Right hindlimb (tissue), 1 donor: ENCODE data around the gene SHANK3.

Source experiments
- DNase-seq: peaks from one replicate; pipeline ENCODE4 v3.0.0-alpha.2; 2018

SHANK3 gene

DNA sequence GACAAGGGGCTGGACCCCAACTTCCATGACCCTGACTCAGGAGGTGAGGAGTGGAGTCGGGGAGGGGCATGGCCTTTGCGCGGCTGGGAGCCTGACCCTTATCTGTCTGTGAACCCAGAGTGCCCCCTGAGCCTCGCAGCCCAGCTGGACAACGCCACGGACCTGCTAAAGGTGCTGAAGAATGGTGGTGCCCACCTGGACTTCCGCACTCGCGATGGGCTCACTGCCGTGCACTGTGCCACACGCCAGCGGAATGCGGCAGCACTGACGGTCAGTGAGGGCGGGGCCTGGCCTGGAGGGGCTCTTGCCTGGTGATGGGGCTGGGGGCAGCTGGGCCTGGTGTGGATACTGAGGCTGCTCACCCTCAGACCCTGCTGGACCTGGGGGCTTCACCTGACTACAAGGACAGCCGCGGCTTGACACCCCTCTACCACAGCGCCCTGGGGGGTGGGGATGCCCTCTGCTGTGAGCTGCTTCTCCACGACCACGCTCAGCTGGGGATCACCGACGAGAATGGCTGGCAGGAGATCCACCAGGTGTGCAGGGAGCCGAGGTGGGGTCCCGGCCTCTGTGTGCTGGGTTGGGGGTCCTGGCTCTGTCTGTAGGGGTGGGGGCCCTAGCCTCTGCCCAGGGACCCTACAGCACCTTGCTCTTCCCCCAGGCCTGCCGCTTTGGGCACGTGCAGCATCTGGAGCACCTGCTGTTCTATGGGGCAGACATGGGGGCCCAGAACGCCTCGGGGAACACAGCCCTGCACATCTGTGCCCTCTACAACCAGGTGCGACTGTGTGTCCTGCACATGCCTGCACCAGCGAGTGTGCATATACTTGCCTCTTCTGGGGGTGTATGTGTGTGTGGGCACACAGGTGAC lies 6.3 kb downstream of the SHANK3 start:
- no peak for DNase-seq

DNA sequence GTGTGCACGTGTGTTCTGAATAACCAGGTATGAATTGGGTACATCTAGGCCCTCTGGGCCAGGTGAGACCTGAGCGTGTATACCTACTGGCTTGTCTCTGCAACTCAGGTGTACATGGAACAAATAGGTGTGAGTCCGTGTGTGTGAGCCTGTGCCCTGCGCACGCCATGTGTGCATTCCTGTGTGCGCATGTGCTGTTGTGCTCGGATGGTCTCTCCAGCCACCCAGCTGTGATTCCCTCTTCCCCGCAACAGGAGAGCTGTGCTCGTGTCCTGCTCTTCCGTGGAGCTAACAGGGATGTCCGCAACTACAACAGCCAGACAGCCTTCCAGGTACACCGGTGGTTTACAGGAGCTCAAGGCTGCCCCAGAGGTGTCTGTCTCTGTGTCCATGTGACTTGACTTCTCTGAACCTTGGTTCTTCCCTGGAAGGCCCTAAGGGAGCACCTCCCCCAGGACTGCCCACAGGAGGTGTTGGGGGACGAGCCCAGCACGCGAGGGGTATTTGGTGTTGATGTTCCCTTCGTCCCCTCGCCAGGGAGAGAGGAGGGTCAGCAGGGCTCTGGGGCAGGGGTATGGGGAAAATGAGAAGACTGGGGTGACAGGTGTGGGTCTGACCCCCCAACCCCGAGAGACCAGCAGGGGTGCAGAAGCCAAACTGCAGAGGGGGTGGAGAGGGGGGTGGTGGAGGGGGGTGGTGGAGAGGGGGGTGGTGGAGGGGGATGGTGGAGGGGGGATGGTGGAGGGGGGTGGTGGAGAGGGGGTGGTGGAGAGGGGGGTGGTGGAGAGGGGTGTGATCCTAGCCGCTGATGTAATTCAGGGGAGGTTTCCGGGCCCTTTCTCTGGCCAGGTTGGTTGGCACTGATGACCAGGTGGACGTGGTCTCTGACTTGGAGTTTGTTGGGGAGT lies 10.7 kb downstream of the SHANK3 start:
- DNase-seq = no peak

DNA sequence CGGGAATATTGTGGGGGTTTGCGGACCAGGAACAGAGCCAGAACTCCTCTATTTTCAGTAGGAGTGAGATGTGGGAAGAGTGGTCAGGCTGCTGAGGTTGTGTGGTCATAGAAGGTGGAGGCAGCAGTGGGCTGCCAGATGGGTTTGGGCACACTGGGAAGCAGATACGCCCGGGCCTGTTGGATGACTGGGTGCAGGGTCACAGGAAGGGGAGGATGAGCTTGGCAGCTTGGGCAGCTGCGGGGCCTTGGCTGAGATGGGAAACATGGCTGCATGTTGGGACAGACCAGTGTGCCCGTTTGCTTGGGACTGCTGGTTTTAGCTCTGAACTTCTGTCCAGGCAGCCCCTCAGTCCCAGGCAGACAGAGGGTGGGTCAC lies 11.4 kb downstream of the SHANK3 start:
- DNase-seq = no peak

DNA sequence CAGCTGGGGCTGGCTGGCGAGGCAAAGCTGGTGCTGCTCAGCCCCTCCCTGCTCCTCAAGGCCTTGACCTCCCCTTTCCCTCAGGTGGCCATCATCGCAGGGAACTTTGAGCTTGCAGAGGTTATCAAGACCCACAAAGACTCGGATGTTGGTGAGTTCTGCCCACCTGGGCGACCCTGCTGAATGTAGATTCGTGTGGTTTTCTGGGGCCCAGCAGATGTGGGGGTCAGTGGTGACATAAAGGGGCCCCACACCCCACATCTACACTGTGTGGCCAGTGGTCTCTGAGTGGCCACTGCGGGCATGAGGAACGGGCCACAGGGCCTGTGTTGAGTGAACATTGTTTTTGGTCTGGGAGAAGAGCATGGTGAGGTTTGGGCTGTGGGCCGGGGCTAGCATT lies 11.9 kb downstream of the SHANK3 start:
- no peak for DNase-seq

DNA sequence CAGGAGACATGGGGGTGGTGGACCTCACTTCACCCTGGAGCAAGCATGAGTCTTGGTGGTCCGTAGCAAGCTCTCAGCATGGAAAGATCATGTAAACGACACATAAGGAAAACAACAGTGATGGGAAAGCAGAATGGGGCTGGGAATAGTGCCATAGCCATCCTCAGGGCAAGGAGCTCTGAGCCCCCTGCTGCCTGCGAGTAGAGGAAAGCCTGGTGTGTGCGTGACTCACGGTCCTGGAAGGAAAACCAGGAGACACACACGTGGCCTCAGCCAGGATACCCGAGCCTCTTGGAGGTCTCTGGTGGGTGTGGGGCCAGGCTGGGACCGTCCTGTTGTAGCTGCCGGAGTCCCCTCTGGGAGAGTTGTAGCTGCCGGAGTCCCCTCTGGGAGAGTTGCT lies 12.4 kb downstream of the SHANK3 start:
- DNase-seq = no peak

DNA sequence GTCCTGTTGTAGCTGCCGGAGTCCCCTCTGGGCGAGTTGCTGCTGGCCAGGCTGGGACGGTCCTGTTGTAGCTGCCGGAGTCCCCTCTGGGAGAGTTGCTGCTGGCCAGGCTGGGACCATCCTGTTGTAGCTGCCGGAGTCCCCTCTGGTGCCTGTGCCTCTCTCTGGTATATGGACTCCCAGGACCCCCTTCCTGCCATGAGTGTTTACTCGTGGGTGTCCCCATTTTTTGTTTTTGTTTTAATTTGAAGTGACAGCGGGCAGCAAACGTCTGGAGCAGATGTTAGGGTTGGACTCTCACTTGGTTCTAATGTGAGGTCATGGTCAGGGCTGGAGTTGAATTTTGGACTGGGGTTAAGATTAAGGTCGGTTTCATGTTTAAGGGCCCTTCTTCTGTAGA lies 14.2 kb downstream of the SHANK3 start:
- no peak for DNase-seq

DNA sequence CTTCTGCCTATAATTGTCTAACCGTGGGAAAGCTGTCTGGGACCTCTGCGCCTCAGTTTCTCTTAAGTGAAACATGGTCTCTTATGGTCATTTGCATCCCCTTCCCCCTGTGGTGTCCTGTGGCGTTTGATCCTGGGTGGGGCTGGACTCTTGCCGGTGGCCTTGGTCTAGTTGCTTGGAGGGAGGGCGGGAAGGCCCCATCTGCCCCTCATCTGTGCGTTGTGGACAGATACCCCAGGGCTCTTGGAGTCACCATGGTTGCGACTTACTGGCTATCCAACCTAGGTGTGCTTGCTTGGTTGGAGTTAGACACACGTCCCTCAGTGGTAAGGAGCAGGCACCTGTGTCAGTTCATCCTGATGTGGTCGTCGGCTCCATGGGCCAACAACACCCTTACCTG lies 15.2 kb downstream of the SHANK3 start:
- DNase-seq = no peak

DNA sequence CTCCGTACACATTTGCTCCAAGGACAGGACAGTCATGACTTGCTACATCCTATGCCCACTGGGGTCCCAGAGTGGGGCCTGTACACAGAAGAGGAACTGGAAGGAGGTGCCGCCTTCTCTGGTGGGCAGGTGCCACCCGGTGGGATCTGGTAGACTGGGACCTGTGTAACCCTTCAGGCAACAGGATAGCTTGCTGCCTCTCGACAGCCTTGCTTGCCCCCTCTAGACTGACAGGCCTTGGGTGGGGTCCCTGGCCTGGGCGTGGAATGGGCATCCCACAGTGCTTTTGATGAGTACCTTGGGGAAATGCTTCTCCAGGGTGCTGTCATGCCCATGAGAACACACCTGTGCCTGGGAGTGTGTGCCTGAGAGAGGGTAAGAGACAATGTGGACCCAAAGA lies 15.8 kb downstream of the SHANK3 start:
- no peak for DNase-seq

DNA sequence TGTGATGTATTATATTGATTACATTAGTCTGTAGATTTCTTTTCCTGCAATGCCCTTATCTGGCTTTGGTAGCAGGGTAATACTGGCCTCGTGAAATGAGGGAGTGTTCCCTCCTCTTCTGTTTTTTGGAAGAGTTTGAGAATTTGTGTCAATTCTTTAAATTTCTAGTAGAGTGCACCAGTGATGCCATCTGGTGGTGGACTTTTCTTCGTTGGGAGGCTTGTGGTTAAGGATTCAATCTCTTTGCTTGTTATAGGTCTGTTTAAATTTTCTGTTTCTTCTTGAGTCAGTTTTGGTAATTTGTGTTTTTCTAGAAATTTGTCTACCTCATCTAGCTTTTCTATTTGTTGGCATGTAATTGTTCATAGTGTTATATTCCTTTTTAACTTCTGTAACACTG lies 18.9 kb downstream of the SHANK3 start:
- DNase-seq = peak; percentile 13

DNA sequence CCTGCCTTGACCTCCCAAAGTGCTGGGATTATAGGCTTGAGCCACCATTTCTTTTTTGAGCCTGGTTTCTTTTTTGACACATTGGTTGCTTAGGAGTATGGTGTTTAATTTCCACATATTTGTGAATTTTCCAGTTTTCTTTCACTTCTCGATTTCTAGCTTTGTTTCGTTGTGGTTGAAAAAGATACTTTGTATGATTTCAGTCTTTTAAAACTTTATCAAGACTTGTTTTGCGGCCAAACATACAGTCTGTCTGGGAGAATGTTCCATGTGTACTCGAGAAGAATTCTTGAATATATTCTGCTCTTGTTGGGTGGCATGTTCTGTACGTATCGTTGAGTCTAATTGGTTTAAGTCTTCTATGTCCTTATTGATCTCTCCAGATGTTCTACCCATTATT lies 20.8 kb downstream of the SHANK3 start:
- DNase-seq = no peak

DNA sequence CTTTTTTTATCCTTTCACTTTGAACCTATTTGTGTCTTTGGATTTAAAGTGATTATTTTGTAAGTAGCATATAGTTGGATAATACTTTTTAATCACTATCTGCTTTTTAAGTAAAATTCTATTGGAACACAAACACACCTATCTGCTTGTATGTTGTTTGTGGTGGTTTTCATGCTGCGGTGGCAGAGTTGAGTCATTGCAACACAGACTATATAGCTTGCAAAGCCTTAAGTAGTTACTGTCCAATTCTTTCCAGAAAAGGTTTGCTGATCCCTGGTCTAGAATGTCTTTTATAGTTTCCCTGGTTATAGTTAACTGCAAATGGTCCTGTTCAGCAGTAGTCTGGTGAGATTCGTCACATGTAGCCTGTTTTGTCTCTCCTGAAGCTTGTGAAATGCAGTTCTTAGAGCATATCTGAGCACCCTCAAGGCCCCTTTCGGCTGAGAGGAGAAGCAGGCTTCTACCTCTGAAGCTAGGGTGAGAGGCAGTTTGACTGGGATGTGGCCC lies 21.5 kb downstream of the SHANK3 start:
- DNase-seq = no peak

DNA sequence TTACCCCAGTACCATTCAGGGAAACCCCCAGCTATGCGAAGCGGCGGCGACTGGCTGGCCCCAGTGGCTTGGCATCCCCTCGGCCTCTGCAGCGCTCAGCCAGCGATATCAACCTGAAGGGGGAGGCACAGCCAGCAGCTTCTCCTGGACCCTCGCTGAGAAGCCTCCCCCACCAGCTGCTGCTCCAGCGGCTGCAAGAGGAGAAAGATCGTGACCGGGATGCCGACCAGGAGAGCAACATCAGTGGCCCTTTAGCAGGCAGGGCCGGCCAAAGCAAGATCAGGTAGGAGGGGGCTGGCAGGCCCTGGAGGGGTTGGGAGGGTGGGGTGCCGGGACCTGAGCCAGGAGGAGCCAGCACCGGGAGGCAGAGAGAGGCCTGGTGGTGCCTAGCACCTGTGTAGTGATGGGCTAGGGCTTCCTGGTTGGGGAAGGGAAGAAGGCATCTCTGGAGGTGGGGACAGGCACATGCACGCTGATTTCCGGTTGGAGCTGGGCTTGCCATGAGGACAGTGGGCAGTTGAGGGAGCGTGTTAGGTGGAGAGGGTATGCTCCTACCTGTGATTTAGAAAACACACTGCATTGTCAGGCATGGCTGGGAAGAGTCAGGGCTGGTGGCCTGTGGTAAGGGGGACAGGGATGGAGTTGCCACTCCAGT lies 22.3 kb downstream of the SHANK3 start:
- DNase-seq = peak; percentile 15

DNA sequence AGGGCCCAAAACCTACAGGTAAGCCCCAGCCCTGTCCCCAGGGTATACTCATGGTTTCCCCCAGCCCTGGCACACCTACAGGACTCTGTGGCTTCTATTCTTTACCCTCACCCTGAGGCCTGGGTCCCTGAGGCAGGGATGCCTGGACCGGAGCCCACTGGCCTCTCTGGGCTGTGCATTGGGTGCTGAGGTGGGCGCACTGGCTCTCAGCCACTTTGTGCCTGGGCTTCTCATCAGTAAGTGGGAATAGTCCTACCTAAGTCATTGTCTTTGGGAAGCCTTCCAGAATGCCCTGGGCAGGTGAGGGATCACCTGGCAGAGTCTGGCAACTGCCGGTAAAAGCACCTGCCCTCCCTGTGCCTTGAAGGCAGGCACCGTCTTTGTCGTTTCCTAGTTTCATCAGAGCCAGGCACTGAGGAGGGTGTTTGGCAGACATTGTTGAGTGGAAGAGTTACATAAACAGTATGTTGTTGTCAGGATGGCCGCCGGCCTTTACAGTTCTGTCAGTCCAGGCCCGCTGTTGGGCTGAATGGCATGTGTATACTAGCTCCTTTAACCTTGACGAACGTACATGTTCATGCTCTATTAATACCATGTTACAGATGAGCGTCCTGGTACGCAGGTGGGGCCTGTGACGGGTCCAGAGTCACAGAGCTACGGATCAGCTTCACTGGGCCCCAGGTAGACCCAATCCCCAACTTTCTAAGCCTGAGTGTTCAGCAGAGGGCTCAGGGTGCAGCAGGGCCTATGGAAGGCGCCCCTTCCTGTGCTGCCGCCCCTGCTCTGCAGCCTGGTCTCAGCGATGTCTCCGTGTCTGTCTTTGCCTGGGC lies 23.0 kb downstream of the SHANK3 start:
- peak; percentile 13 for DNase-seq

DNA sequence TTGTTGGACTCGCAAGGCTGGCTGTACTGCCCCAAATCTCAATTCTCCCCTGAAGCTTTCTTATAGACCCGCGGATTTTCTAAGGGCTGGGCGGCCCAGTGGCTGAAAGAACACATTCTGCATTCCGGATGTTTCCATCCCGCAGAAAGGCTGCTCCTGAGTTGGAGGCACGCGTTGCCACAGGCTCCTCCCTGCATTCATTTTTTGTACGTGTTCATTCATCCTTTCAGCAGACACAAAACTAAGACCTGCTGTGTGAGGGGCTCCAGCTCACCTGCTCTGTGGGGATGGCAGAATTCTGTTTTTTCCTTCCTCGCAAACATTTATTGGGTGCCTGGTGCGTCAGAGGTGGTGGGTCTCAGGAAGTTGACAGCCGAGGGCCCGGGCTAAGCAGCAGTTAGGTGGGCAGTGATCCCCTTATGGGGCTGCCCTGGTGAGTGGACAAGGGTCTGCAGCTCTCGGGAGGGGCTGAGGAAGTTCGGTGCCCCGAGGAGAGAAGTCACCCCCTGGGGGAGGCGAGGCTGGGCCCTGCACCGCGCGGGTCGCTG lies 23.7 kb downstream of the SHANK3 start:
- DNase-seq = no peak

DNA sequence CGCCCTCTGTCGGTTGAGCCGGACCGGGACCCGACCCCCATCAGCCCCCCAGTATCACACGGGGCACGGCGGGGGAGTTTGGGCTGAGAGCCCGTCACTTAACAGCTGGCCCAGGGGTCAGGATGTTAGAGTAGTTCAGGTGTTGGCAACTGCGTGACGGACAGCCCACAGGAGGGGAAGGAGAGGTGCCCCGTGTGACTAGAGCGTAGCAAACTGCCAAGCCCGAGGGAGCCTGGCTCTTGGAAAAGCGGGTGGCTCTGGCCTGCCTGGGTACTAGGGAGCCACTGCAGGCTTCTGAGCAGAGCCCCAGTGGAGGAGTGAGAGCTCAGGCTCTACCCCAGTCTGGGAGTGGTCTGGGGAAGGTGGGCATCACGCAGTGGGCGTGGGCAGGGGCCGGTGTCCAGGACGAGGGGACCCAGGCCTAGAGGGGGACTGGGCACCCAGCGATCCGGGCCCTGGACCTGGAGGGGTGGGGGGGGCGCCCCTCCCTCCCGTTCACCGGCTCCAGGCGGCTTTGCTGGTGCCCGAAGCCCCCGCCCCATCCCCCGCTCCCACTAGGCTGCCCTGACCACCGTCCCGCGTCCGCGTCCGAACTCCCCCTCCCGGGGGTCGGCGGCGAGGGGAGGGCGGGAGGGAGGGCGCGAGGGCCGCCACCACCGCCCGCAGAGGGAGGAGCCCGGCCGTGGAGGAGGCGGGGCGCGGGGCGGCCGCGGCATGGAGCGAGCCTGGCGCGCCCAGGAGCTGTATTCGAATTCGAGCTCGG lies 24.4 kb downstream of the SHANK3 start:
- peak; percentile 47 for DNase-seq

DNA sequence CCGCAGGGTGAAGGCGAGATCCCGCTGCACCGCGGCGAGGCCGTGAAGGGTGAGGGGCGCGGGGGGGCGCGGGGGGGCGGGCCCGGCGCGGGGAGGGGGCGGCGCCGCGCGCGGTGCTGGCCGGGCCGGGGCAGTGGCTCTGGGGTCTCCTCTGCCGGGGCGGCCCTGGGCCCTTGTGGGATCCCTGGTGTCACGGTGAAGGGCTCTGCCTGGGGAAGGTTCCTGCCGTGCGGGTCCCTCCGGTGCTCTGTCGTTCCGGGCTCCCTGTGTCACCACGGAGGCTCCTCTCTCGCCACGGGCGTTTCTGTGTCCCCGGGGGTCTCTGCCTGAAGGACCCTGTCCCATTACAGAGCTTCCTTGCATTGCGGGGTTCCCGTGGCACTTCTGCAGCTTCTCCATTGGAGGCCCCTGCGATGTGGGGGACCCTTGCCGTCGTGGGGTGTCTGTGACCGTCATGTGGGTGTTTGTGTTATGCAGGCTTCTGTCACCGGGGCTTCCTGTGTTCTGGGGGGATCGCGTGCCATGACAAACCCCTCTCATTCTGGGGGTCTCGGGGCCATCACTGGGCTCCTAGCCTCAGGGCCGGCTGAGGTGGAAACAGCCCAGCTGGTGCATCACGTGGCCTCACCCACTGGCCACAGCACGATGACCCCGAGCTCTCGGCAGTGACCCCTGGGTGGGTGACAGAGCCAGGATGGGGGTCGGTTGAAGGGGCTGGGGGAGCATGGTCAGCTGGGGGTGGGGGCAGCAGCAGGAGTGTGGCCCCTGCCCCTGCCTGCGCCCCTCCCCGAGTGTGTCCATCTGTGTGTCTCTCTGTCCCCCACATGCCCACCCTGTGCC lies 25.3 kb downstream of the SHANK3 start:
- peak; percentile 24 for DNase-seq

DNA sequence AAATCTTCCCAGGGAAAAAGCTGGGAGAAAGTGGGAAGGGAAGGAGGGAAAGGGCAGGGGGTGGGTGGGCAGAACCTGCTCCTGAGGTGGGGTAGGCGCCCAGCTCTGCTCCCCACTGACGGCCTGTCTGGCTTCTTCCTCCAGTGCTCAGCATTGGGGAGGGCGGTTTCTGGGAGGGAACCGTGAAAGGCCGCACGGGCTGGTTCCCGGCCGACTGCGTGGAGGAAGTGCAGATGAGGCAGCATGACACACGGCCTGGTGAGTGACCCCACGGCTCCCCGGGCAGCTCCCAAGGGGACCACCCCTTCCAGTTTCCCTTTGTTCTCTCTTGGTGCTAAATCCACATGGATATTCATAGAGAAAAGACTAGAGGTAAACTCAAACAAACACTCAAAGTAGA lies 25.9 kb downstream of the SHANK3 start:
- DNase-seq = peak; percentile 18

DNA sequence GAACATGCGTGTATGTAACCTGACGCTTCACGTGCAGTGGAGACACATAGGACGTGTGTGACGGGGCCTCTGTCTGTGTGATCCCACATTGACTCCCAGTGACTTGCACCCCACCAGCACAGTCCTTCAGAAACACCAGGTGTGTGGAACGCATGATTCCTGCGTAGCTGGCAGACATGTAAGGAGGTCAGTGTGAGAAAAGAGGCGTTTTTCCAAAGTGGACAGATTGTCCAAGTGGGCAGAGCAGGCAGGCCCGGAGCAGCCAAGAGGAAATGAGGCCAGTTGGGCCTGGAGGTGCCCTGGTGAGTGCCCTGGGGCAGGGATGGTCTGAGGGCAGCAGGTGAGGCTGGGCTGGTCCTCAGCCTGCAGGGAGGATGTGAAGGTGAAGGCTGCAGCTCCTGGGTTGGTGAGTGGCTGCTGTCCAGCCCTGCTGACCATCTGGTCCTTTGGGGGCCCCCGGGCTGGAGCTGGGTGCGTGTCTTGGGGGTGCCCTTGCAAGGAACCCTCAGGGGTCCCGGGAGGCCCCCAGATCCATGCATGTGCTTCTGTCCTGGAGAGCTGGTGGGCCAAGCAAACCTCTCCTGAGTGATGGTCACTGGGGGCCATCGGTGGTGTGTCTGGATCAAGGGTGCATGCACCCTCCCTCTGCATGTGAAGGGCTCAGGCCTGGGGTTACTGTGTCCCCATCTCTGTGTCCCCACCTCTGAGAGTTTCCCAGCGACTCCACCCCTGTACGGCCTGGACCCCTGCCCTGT lies 26.6 kb downstream of the SHANK3 start:
- DNase-seq = peak; percentile 15

DNA sequence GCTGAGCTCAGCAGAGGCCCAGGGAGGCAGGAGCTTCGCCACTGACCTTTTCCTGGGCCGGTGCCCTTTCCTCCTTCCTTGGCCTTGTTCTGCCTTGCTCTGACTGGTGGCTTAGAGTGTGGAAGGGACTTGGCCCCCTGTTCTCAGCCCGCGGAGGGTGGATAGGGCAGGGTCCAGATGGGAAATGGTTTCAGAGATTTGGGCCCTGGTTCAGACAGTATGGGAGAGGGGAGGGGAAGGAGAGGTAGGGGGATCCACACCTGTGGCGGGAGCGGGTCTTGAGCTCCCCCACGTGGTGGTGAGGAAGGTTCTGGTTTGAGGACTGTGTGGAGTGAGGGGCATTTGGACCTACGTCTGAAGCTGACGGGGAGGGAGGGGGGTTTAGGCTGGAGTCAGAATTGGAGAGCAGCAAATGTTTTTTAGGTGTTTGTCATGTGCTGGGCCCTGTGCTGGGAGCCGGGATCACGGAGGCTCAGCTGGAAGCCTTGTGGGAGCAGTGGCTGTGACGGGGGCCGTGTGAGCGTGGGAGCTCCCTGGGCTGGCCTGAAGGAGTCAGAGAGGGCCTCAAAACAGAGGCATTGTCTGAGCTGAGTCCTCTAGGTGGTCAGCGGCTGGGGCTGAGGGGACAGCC lies 27.2 kb downstream of the SHANK3 start:
- DNase-seq = peak; percentile 15
